Posterior vena cava (tissue), 2 donors: ENCODE data around the gene SIRPG. TPM values are rescaled to one million over a fixed set of nuclear protein-coding genes. Genes with fewer than 3 reads are reported as not detected.
"Not testable (repeated sequence)": the region's sequence is repeated elsewhere in the genome, so short reads cannot be mapped to it uniquely, and the experiment has no call there.

ENCODE experiments used
- DNase-seq: peaks from one replicate; pipeline ENCODE4 v3.0.0-alpha.2; 2020; ENCODE audit warnings: low spot score
- intact Hi-C, 2 donors: fragments of 100-400 bp; cut with DNase I; formaldehyde crosslinking; loops; one replicate each; pipeline versions ENCODE4 v1.14.1 to v1.14.2; 2022 to 2023
- total RNA-seq, 2 donors: library from RNA; stranded (reverse); fragmentation: NEBNext Ultra II Directional; extraction: Animal tissue kit (Norgen Biotek cat#: 25700); gene quantifications; one replicate each; pipeline ENCODE4 v1.2.1, GENCODE V29; 2021
- donor health status: DM: yes; HTN: yes; CAD: no.
- donor health status: DM: yes; HTN: yes; CAD: no.

The SIRPG gene
- total RNA-seq, 2 donors from 2014 or later: 0.19 TPM; not detected in 1

GRCh38 chr20:1619861-1620444 lies 37.6 kb downstream of the SIRPG start, which contains the start of gene SIRPB1:
SIRPB1 (minus strand) TSS chr20:1620009; CDS start chr20:1619944, 65 bp downstream.
- intact Hi-C loops: no loop called here
- no peak for DNase-seq

GRCh38 chr20:1618954-1619540 lies 38.5 kb downstream of the SIRPG start:
- intact Hi-C loops: no loop called here
- DNase-seq: no peak

- intact Hi-C loops: no loop called here
- DNase-seq: no peak
These were observed 39.1 kb downstream of the SIRPG start for GRCh38 chr20:1618479-1618878.

- intact Hi-C loops: no loop called here
- no peak for DNase-seq
These were observed 40.6 kb downstream of the SIRPG start for GRCh38 chr20:1616858-1617434.

- DNase-seq, intact Hi-C loops: not testable (repeated sequence)
These were observed 47.2 kb downstream of the SIRPG start for GRCh38 chr20:1610404-1610803.

GRCh38 chr20:1608678-1609347 lies 48.8 kb downstream of the SIRPG start:
- intact Hi-C loops, DNase-seq: not testable (repeated sequence)

- DNase-seq: no peak
- intact Hi-C loops: no loop called here
These were observed 56.8 kb downstream of the SIRPG start for GRCh38 chr20:1600736-1601135.

GRCh38 chr20:1595333-1595732 lies 62.2 kb downstream of the SIRPG start:
- intact Hi-C loops: no loop called here
- no peak for DNase-seq

GRCh38 chr20:1588533-1589460 lies 68.8 kb downstream of the SIRPG start:
- no peak for DNase-seq
- intact Hi-C loops: no loop called here

- no peak for DNase-seq
- intact Hi-C loops: no loop called here
These were observed 69.6 kb downstream of the SIRPG start for GRCh38 chr20:1587781-1588532.

- no peak for DNase-seq
- intact Hi-C loops: no loop called here
These were observed 78.1 kb downstream of the SIRPG start for GRCh38 chr20:1579488-1579887.

Other genes with a start within 250 kb of the SIRPG start
- 10 to 100 TPM; 58.7 to 62.0 TPM for gene NSFL1C, start 190.9 kb downstream of the SIRPG start, total RNA-seq
- gene SIRPB2, start 166.4 kb downstream of the SIRPG start, total RNA-seq: 10 to 100 TPM in 1 of 2 donors, 1 to 10 TPM in 1; 8.8 to 13.3 TPM
- under 1 TPM in 1 of 2 donors, not detected in 1; 0.24 TPM for gene SIRPD, start 100.1 kb downstream of the SIRPG start, total RNA-seq
- gene SIRPB1, start 37.8 kb downstream of the SIRPG start, total RNA-seq: 10 to 100 TPM in 1 of 2 donors, 1 to 10 TPM in 1; 1.9 to 11.2 TPM
- gene SIRPA, start 237.6 kb upstream of the SIRPG start, total RNA-seq: 10 to 100 TPM; 39.7 to 42.1 TPM